GM12865 (cell line): ENCODE results near the gene SEMA6A.

Experiments
- DNase-seq: peaks from one replicate; pipeline ENCODE4 v3.0.0; 2010; ENCODE audit warnings: low read depth
- H3K4me3 ChIP-seq: 2 replicates; pipeline ENCODE4 v1.5.1; 2011; ENCODE audit warnings: mild to moderate bottlenecking, low read depth, low read length, control low read depth
- CTCF ChIP-seq: IDR thresholded peaks from 2 replicates; pipeline ENCODE4 v1.5.1; 2011; ENCODE audit warnings: low read length, control low read depth, low read depth, inconsistent platforms; ENCODE audit not compliant: insufficient read depth; ENCODE audit errors: missing control alignments

Gene SEMA6A, protein sequence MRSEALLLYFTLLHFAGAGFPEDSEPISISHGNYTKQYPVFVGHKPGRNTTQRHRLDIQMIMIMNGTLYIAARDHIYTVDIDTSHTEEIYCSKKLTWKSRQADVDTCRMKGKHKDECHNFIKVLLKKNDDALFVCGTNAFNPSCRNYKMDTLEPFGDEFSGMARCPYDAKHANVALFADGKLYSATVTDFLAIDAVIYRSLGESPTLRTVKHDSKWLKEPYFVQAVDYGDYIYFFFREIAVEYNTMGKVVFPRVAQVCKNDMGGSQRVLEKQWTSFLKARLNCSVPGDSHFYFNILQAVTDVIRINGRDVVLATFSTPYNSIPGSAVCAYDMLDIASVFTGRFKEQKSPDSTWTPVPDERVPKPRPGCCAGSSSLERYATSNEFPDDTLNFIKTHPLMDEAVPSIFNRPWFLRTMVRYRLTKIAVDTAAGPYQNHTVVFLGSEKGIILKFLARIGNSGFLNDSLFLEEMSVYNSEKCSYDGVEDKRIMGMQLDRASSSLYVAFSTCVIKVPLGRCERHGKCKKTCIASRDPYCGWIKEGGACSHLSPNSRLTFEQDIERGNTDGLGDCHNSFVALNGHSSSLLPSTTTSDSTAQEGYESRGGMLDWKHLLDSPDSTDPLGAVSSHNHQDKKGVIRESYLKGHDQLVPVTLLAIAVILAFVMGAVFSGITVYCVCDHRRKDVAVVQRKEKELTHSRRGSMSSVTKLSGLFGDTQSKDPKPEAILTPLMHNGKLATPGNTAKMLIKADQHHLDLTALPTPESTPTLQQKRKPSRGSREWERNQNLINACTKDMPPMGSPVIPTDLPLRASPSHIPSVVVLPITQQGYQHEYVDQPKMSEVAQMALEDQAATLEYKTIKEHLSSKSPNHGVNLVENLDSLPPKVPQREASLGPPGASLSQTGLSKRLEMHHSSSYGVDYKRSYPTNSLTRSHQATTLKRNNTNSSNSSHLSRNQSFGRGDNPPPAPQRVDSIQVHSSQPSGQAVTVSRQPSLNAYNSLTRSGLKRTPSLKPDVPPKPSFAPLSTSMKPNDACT

GRCh38 chr5:116574367-116575325, at the start of gene SEMA6A:
Gene SEMA6A, minus strand, starts transcription at chr5:116574823. Its CDS starts 69,879 bp downstream, at chr5:116504944.
- peak; percentile 95 for DNase-seq
- no peak for TF ChIP-seq CTCF
- peak within 1 kb of the TSS; percentile 67 for H3K4me3 ChIP-seq

DNA sequence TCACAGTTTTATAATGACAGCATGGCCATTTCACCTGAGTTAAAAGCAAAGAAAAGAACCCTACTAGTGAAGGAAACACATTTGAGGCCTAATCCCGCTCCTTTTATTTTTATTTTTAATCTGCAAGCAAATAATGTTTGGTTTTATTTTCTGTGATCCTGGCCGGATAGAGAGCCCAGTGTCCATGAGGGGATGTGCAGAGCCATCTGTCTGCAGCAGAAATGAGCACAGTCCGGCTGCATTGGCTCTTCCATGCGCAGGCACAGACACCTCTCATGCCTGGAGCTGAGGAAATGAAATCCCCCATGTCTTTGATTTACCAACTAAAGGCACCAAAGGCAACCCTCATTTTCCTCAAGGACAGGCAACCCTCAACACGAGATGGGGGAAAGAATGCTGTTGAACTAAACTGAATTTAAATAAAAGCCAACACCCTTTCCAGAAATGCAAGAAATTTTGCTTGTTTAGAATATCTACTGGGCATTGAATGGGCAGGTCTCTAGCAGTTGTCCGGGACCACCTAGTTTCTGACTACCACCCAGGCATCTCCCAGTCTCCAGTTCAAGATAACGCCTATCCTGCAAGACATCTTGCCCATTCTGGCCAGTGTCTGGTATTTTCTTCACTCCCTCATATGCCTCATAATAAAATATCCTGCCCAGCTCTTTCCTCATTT, 47.9 kb upstream of the SEMA6A start:
- no peak for TF ChIP-seq CTCF
- H3K4me3 ChIP-seq: no peak overlapping the region
- no peak for DNase-seq

- no peak for DNase-seq
- TF ChIP-seq CTCF: no peak
These were observed 47.0 kb upstream of the SEMA6A start for GRCh38 chr5:116621599-116621998.

GRCh38 chr5:116616876-116617275, 42.3 kb upstream of the SEMA6A start:
- DNase-seq: no peak
- TF ChIP-seq CTCF: no peak

More at GRCh38 chr5:116621599-116621998, 47.0 kb upstream of the SEMA6A start:
- H3K4me3 ChIP-seq: no peak overlapping the region

GRCh38 chr5:116614603-116614920, 39.9 kb upstream of the SEMA6A start:
- no peak for DNase-seq
- TF ChIP-seq CTCF: no peak
- H3K4me3 ChIP-seq: no peak overlapping the region

More at GRCh38 chr5:116616876-116617275, 42.3 kb upstream of the SEMA6A start:
- no peak overlapping the region for H3K4me3 ChIP-seq

DNA sequence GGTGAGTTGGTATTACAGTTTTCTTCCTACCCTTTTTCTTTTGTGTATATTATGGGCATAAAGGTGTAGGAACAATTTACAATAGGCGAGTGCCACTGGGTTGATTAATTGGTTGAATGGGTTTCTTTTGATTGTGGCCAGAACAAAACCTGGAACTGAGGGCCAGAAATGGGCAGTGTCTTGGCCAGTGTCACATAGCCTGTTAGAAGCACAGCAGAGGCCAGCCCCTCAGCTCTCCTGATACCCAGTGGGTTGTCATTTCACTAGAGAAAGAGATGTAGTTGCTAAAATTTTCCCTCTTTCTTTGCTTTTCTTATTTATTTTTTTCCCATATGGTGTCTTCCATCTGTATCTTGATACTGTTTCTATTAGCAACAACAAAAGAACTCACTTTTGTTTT, 38.8 kb upstream of the SEMA6A start:
- DNase-seq: peak; percentile 8
- no peak overlapping the region for H3K4me3 ChIP-seq
- no peak for TF ChIP-seq CTCF
